COR-L47 (cell line): ENCODE data around the gene APOL6.
"Not testable (repeated sequence)": the region's sequence is repeated elsewhere in the genome, so short reads cannot be mapped to it uniquely, and the experiment has no call there.

Experiments
- DNase-seq: peaks from one replicate; lab custom pipeline; 2025; lab: John Stamatoyannopoulos, UW

APOL6 gene

GRCh38 chr22:35638410-35638809 lies 9.8 kb upstream of the APOL6 start:
- DNase-seq, result no peak

GRCh38 chr22:35641494-35642120 lies 6.6 kb upstream of the APOL6 start:
- DNase-seq, result no peak

GRCh38 chr22:35642305-35642741 lies 5.9 kb upstream of the APOL6 start:
- no peak for DNase-seq

GRCh38 chr22:35643991-35644390 lies 4.3 kb upstream of the APOL6 start:
- DNase-seq, result no peak

GRCh38 chr22:35645646-35646045 lies 2.6 kb upstream of the APOL6 start:
- no peak for DNase-seq

GRCh38 chr22:35649026-35649553 lies 844 bp downstream of the APOL6 start:
- DNase-seq, result no peak

- DNase-seq, result no peak
These were observed 1.5 kb downstream of the APOL6 start for GRCh38 chr22:35649636-35650250.

- no peak for DNase-seq
These were observed 2.8 kb downstream of the APOL6 start for GRCh38 chr22:35651085-35651484.

- DNase-seq, result no peak
These were observed 5.6 kb downstream of the APOL6 start for GRCh38 chr22:35653824-35654223.

GRCh38 chr22:35656284-35656752 lies 8.1 kb downstream of the APOL6 start:
- no peak for DNase-seq

- no peak for DNase-seq
These were observed 9.5 kb downstream of the APOL6 start for GRCh38 chr22:35657571-35658312.

- no peak for DNase-seq
These were observed 12.3 kb downstream of the APOL6 start for GRCh38 chr22:35660291-35661127.

GRCh38 chr22:35661464-35661863 lies 13.2 kb downstream of the APOL6 start:
- DNase-seq, result no peak

GRCh38 chr22:35662914-35663313 lies 14.7 kb downstream of the APOL6 start:
- no peak for DNase-seq

GRCh38 chr22:35663371-35663770 lies 15.1 kb downstream of the APOL6 start:
- no peak for DNase-seq

GRCh38 chr22:35664955-35665587 lies 16.8 kb downstream of the APOL6 start:
- DNase-seq, result no peak

GRCh38 chr22:35666699-35667098 lies 18.5 kb downstream of the APOL6 start:
- DNase-seq, result not testable (repeated sequence)

- no peak for DNase-seq
These were observed 26.1 kb downstream of the APOL6 start for GRCh38 chr22:35674335-35674734.

GRCh38 chr22:35676065-35676464 lies 27.8 kb downstream of the APOL6 start:
- DNase-seq, result not testable (repeated sequence)

GRCh38 chr22:35677460-35678187 lies 29.4 kb downstream of the APOL6 start:
- no peak for DNase-seq

GRCh38 chr22:35678836-35679235 lies 30.6 kb downstream of the APOL6 start:
- no peak for DNase-seq
